ENCODE data around the gene OTOP3. TPM values are rescaled to one million over a fixed set of nuclear protein-coding genes. Genes with fewer than 3 reads are reported as not detected.

OTOP3 gene
- polyA plus RNA-seq, 1 donor (not counting 4 experiments of a cell fraction or from before 2014, with no cell fraction given): 0.03 TPM

GRCh38 chr17:74972973-74973328 is 37.3 kb downstream of the OTOP3 start:
- Histone ChIP-seq H3K27ac (ENCODE audit: control insufficient read depth, insufficient read depth, low read length) (no peak overlapping the region), H3K4me1 (ENCODE audit: control insufficient read depth, extremely low read depth, insufficient read depth, low read length) (peaks cover 10% of the 10 kb centered on the region), H3K27me3 (ENCODE audit: control insufficient read depth, extremely low read depth, insufficient read depth, low read length) (peaks cover 36% of the 10 kb centered on the region), H3K9me3 (ENCODE audit: control insufficient read depth, low read depth, low read length) (no peaks in the 10 kb centered on the region), H3K79me2 (ENCODE audit: control insufficient read depth, insufficient read depth, low read length) (no peaks in the 10 kb centered on the region), H2AFZ (ENCODE audit: control insufficient read depth, low read length) (no peak overlapping the region), H4K20me1 (ENCODE audit: control insufficient read depth, extremely low read depth, insufficient read depth, low read length) (no peaks in the 10 kb centered on the region), H3K9me1 (ENCODE audit: control insufficient read depth, extremely low read depth, insufficient read depth, low read length) (no peaks in the 10 kb centered on the region), H3K36me3 (ENCODE audit: control insufficient read depth in 2 of 2, extremely low read depth in 1 of 2, insufficient read depth in 2 of 2, low read length in 2 of 2) (no peaks in the 10 kb centered on the region), H3K9ac (ENCODE audit: control insufficient read depth, extremely low read depth, insufficient read depth, low read length) (no peak overlapping the region), H3K4me3 (ENCODE audit: control insufficient read depth in 2 of 3, extremely low read depth in 1 of 3, insufficient read depth in 2 of 3, low read depth in 1 of 3, low read length in 3 of 3) (no peak overlapping the region), H3K4me2 (ENCODE audit: control insufficient read depth, extremely low read depth, insufficient read depth, low read depth, low read length) (peak overlapping the region; percentile 8)
- FAIRE-seq: no peak
- TF ChIP-seq CTCF (optimal IDR thresholded peaks at IDR 0.05 in 1 of 3, IDR thresholded peaks at IDR 0.05 in 1 of 3, conservative IDR thresholded peaks at IDR 0.05 in 1 of 3; ENCODE audit: extremely low read depth in 1 of 3, insufficient read depth in 2 of 3, low read length in 3 of 3) (no peak), EZH2 (IDR thresholded peaks at IDR 0.05; ENCODE audit: low read length) (no peak)
- dilution Hi-C loops (cut with MboI; ENCODE audit: extremely low pct_ligation_motif_present, low sequenced_read_pairs): no loop called here
- no peak for DNase-seq (ENCODE audit: low read depth, low spot score)

- peaks cover 2% of the 10 kb centered on the region for H3K4me1 ChIP-seq (ENCODE audit: control insufficient read depth, extremely low read depth, insufficient read depth, low read length)
- no peak overlapping the region for H3K4me3 ChIP-seq (ENCODE audit: control insufficient read depth in 2 of 3, extremely low read depth in 1 of 3, insufficient read depth in 2 of 3, low read depth in 1 of 3, low read length in 3 of 3)
- no peaks in the 10 kb centered on the region for H3K36me3 ChIP-seq (ENCODE audit: control insufficient read depth in 2 of 2, extremely low read depth in 1 of 2, insufficient read depth in 2 of 2, low read length in 2 of 2)
- no peak overlapping the region for H3K27ac ChIP-seq (ENCODE audit: control insufficient read depth, insufficient read depth, low read length)
- H3K9me3 ChIP-seq (ENCODE audit: control insufficient read depth, low read depth, low read length): no peaks in the 10 kb centered on the region
- H3K4me2 ChIP-seq (ENCODE audit: control insufficient read depth, extremely low read depth, insufficient read depth, low read depth, low read length): no peak overlapping the region
- H4K20me1 ChIP-seq (ENCODE audit: control insufficient read depth, extremely low read depth, insufficient read depth, low read length): no peaks in the 10 kb centered on the region
- no peak for DNase-seq (ENCODE audit: low read depth, low spot score)
- H3K9ac ChIP-seq (ENCODE audit: control insufficient read depth, extremely low read depth, insufficient read depth, low read length): no peak overlapping the region
- dilution Hi-C loops (cut with MboI; ENCODE audit: extremely low pct_ligation_motif_present, low sequenced_read_pairs): no loop called here
- no peaks in the 10 kb centered on the region for H3K9me1 ChIP-seq (ENCODE audit: control insufficient read depth, extremely low read depth, insufficient read depth, low read length)
- H3K27me3 ChIP-seq (ENCODE audit: control insufficient read depth, extremely low read depth, insufficient read depth, low read length): peaks cover 32% of the 10 kb centered on the region
- no peaks in the 10 kb centered on the region for H3K79me2 ChIP-seq (ENCODE audit: control insufficient read depth, insufficient read depth, low read length)
- no peak overlapping the region for H2AFZ ChIP-seq (ENCODE audit: control insufficient read depth, low read length)
- TF ChIP-seq EZH2 (IDR thresholded peaks at IDR 0.05; ENCODE audit: low read length) (no peak), CTCF (optimal IDR thresholded peaks at IDR 0.05 in 1 of 3, IDR thresholded peaks at IDR 0.05 in 1 of 3, conservative IDR thresholded peaks at IDR 0.05 in 1 of 3; ENCODE audit: extremely low read depth in 1 of 3, insufficient read depth in 2 of 3, low read length in 3 of 3) (no peak)
- FAIRE-seq: no peak
Observed at GRCh38 chr17:74975943-74976342, 40.2 kb downstream of the OTOP3 start.
